SU-DHL-6 (cell line): ENCODE results near the gene GRAMD1A.

Experiments
- CTCF ChIP-seq: fragments of 200-600 bp; sonication (generic); IDR thresholded peaks from one replicate; pipeline ENCODE4 v1.5.1; 2017; ENCODE audit warnings: antibody characterized with exemption, mild to moderate bottlenecking, low read length, moderate library complexity; ENCODE audit not compliant: insufficient read depth, poor library complexity, severe bottlenecking
- EZH2phosphoT487 ChIP-seq: fragments of 200-600 bp; sonication (generic), shearing (Covaris generic); conservative IDR thresholded peaks from 2 replicates; pipeline ENCODE4 v1.6.1; 2018; ENCODE audit warnings: mild to moderate bottlenecking, antibody characterized with exemption, low read length, moderate library complexity, mixed read lengths

- TF ChIP-seq CTCF = no peak
- TF ChIP-seq EZH2phosphoT487 = no peak
Measured at GRCh38 chr19:35062942-35063341, 62.8 kb downstream of the GRAMD1A start.
